GM18951 (cell line): ENCODE results near the gene TRIOBP.
"Not testable (repeated sequence)": the region's sequence is repeated elsewhere in the genome, so short reads cannot be mapped to it uniquely, and the experiment has no call there.

ENCODE experiments used
- POLR2A ChIP-seq: IDR thresholded peaks from 4 replicates; pipeline ENCODE4 v1.6.1; 2011; ENCODE audit warnings: mild to moderate bottlenecking; ENCODE audit not compliant: insufficient read length, insufficient read depth; ENCODE audit errors: extremely low read depth
- in situ Hi-C: fragments of 300-500 bp; cut with MboI; formaldehyde crosslinking; loops from one replicate; pipeline ENCODE4 v1.12.0; 2022; ENCODE audit warnings: low sequenced_read_pairs, mixed read lengths, inconsistent platforms; ENCODE audit not compliant: unreplicated experiment

TRIOBP gene

GRCh38 chr22:37676736-37677492, 19.9 kb upstream of the TRIOBP start:
- in situ Hi-C loops = no loop called here
- peak; percentile 64 for TF ChIP-seq POLR2A

GRCh38 chr22:37677493-37677974, 19.3 kb upstream of the TRIOBP start:
- in situ Hi-C loops = no loop called here
- no peak for TF ChIP-seq POLR2A

GRCh38 chr22:37678372-37678771, 18.5 kb upstream of the TRIOBP start:
- in situ Hi-C loops = no loop called here
- TF ChIP-seq POLR2A = no peak

GRCh38 chr22:37679670-37680069, 17.2 kb upstream of the TRIOBP start:
- no peak for TF ChIP-seq POLR2A
- in situ Hi-C loops = no loop called here

GRCh38 chr22:37680191-37680851, 16.5 kb upstream of the TRIOBP start:
- in situ Hi-C loops = no loop called here

GRCh38 chr22:37681001-37681424, 15.8 kb upstream of the TRIOBP start:
- no peak for TF ChIP-seq POLR2A
- in situ Hi-C loops = no loop called here

More at GRCh38 chr22:37680191-37680851, 16.5 kb upstream of the TRIOBP start:
- peak; percentile 6 for TF ChIP-seq POLR2A

GRCh38 chr22:37681556-37682049, 15.2 kb upstream of the TRIOBP start:
- in situ Hi-C loops = no loop called here
- TF ChIP-seq POLR2A = no peak

- no peak for TF ChIP-seq POLR2A
- in situ Hi-C loops = no loop called here
Observed at GRCh38 chr22:37684803-37685615, 11.8 kb upstream of the TRIOBP start.

- peak; percentile 69 for TF ChIP-seq POLR2A
- in situ Hi-C loops = no loop called here
Observed at GRCh38 chr22:37686002-37686982, 10.6 kb upstream of the TRIOBP start, which contains the start of gene NOL12. Gene NOL12, plus strand, starts transcription at chr22:37686343. Its CDS starts 50 bp downstream, at chr22:37686393.

- no peak for TF ChIP-seq POLR2A
- in situ Hi-C loops = no loop called here
Observed at GRCh38 chr22:37690407-37690806, 6.4 kb upstream of the TRIOBP start.

- in situ Hi-C loops = no loop called here
- TF ChIP-seq POLR2A = no peak
Observed at GRCh38 chr22:37690901-37691504, 5.8 kb upstream of the TRIOBP start.

GRCh38 chr22:37692627-37693285, 4.1 kb upstream of the TRIOBP start:
- TF ChIP-seq POLR2A = no peak
- in situ Hi-C loops = no loop called here

GRCh38 chr22:37694131-37694530, 2.7 kb upstream of the TRIOBP start:
- in situ Hi-C loops = not testable (repeated sequence)

- in situ Hi-C loops = not testable (repeated sequence)
Observed at GRCh38 chr22:37696260-37696656, 590 bp upstream of the TRIOBP start.
